Skin of body (tissue), 2 donors: ENCODE measurements around the gene CPSF4. TPM values are rescaled to one million over a fixed set of nuclear protein-coding genes. Genes with fewer than 3 reads are reported as not detected.
"Not testable (repeated sequence)": the region's sequence is repeated elsewhere in the genome, so short reads cannot be mapped to it uniquely, and the experiment has no call there.

ENCODE experiments used
- DNase-seq: peaks from one replicate; lab custom pipeline; 2025; lab: John Stamatoyannopoulos, UW
- total RNA-seq: library from RNA; depleted of rRNA; stranded (reverse); fragments of >200 nt; gene quantifications from one replicate; pipeline ENCODE4 v1.2.3, GENCODE V29; 2014

The CPSF4 gene
- total RNA-seq, 1 donor from 2014 or later, result 18.1 TPM

DNA sequence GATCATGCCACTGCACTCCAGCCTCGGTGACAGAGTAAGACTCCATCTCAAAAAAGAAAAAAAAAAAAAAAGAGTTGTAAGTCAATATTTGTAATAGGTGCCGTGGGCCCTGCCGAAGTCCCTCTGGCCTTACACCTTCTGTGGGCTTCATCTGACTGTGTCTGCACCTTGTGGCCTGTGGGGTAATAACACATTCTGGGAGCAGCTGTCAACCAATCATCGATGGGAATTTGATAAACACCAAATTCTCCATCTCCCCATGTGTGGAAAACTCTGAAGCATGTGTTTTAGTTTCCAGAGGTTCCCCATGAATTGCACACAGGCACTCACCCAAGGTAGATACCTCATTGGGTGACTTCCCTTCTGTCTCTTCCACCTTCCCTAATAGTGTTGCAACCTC lies 50.5 kb downstream of the CPSF4 start:
- no peak for DNase-seq

DNA sequence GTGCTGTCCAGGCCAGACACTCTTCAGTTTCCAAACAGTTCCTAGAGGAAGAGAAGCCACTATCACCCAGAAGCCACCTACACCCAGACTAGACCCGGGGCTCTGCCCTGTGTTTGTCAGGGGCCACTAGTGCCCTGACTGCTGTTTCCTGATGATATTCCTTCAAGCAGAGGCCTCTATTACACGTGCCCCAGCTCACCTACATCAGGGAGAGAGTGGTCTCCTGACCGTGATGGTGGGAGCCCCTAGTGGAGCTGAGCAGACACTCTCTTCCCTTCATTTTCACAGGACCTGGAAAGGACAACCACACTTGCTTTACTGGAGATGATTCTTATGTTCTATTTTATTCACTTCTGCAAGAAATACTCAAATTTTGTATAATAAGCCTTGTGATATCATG lies 52.1 kb downstream of the CPSF4 start:
- DNase-seq, result no peak

DNA sequence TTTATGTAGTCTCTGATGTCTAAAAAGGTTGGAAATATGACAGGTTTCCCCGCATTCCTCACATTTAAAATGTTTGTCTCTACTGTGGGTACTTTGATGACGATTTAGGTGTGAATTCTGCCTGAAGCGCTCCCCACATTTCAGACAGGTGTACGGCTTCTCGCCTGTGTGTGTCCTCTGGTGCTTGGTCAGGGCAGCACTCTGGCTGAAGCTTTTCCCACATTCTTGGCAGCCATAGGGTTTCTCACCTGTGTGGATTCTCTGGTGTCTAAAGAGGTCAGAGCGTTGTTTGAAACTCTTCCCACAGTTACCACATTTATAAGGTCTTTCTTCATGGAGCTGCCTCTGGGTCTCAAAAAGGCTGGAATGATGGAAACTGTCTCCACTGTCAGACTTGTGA lies 55.1 kb downstream of the CPSF4 start:
- DNase-seq, result no peak

DNA sequence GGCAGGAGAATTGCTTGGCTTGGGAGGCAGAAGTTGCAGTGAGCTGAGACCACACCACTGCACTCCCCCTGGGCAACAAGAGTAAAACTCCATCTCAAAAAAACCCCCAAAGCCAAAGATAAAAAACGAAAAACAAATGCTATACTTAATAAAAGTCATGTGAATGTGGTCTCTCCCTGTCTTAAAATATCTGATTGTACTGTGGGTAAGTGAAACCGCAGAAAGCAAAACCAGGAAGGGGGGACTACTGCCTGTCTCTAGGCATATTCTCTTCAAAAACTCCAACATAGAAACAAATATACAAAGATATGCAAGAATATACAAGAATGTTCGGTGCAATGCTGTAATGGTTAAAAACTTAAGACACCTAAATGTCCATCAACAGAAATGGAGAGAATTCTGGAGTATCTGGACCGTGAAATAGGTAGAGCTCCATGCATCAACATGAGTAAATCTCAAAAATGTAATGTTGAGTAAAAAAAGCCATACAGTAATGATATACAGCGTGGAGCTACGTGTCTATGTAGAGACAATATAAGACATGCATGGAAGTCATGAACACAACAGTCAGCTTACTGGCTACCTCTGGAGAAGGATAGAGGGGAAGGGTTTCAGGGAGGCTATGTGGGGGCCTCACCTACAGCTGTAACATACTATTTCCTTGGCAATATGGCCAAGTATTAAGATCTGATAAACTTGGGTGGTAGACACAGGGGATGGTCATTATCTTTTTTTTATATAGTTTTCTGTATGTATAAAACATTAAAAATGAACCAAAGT lies 59.2 kb downstream of the CPSF4 start:
- no peak for DNase-seq

DNA sequence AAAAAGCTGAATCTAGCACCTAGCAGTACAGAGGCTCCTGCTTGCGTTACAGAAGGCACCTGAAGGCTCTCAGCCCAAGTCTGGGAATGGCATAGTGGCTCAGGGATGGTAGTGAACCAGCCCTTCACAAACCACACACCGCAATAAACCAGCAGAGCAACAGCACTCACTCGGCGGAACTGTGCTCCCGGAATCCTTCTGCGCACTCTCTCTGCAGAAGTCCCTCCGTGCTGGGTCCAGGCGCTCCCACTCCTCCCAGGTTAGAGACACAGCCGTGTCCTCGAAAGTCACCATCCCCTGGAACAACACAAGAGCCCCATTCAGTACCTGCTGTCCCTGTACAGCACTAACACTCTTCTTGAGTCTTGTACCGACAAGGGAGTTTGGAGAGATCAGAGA lies 59.8 kb downstream of the CPSF4 start:
- no peak for DNase-seq

DNA sequence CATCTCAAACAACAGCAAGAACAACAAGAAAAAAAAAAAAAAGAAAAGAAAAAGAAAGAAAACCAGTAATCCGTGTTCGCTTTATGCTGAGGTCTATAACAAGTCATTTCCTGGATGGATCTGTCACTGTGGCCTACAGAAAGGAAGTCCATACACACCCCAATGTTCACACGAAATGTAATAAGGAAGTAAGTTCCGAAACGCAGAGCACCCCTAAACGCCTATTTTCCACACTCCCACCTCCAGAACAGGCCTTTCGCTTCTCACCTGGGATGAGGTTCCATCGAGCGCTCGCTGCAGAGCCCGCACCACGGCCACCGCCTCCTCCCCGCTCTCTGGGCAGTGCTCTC lies 60.6 kb downstream of the CPSF4 start:
- no peak for DNase-seq

DNA sequence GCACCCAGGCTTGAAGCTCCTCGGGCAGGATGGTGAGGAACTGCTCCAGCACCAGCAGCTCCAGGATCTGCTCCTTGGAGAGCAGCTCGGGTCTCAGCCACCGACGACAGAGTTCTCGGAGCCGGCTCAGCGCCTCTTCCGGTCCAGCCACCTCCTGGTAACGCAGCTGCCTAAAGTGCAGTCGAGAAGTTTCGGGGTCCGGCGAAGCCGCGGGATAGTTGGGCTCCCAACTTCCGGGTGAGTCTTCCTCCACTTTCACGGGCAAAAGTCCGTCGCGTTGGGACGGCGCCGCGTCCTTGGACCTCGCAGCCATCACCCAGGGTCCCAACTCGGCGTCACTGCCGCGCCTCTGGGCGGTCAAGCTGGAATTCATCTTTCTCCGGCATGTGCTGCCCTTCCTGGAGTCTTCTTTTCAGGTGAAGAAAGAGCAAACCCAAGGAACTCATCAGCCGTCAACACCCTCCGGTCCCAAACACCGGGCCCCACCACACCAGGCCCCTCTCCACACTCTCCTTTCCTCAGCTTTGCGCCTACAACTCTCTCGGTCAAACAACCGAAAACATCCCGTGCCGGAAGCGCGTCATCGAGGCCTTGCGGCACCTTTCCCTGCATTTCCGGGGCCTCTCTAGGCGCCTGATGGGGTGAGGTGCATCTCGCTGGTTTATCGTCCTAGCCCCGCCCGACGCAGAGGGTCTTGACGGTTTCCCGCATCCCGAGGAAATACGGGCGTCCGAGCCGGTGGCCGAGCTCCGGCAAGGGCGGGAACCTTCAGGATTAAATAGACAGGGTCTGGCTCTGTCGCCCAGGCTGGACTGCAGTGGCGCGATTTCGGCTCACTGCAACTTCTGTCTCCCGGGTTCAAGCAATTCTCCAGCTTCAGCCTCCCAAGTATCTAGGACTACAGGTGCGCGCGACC lies 61.2 kb downstream of the CPSF4 start, which contains the start of gene ZNF394:
TSS of gene ZNF394 (minus strand) at position 561 of the 916 bp plus-strand sequence. CDS start at position 373, 188 bp downstream.
- DNase-seq, result peak; percentile 83

DNA sequence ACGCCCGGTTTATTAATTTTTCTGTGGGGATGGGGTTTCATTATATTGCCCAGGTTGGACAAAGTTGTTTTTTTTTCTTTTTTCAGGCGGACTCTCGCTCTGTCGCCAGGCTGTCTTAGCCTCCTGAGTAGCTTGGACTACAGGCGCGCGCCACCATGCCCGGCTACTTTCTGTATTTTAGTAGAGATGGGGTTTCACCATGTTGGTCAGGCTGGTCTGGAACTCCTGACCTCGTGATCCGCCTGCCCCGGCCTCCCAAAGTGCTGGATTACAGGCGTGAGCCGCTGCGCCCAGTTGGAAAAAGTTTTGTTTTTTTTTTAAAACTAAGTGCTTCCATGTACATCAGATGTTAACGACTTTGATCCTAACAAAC lies 61.9 kb downstream of the CPSF4 start:
- no peak for DNase-seq

DNA sequence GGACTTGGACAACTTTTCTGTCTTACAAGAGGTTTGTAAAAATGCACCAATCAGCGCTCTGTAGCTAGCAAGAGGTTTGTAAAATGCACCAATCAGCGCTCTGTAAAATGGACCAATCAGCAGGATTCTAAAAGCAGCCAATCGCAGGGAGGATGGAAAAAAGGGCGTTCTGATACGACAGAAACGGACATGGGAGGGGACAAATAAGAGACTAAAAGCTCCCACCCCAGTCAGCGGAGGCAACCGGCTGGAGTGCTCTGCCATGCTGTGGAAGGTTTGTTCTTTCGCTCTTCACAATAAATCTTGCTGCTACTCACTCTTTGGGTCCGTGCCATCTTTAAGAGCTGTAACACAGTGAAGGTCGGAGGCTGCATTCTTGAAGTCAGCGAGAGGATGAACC lies 62.5 kb downstream of the CPSF4 start:
- not testable (repeated sequence) for DNase-seq

DNA sequence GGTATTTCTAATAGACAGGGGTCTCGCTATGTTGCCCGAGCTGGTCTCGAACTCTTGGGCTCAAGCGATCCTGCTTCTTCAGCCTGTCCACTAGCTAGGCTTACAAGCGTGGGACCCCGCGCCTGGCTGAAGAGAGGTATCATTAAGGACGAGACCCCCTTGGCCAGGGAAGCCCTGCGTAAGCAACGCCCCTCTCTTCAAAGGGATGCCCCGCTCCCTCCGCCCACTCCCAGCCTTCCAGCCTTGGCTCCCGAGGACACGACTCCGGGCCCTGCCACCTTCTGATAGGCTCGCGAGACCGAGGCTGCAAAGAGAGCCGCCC lies 65.5 kb downstream of the CPSF4 start:
- DNase-seq, result no peak

DNA sequence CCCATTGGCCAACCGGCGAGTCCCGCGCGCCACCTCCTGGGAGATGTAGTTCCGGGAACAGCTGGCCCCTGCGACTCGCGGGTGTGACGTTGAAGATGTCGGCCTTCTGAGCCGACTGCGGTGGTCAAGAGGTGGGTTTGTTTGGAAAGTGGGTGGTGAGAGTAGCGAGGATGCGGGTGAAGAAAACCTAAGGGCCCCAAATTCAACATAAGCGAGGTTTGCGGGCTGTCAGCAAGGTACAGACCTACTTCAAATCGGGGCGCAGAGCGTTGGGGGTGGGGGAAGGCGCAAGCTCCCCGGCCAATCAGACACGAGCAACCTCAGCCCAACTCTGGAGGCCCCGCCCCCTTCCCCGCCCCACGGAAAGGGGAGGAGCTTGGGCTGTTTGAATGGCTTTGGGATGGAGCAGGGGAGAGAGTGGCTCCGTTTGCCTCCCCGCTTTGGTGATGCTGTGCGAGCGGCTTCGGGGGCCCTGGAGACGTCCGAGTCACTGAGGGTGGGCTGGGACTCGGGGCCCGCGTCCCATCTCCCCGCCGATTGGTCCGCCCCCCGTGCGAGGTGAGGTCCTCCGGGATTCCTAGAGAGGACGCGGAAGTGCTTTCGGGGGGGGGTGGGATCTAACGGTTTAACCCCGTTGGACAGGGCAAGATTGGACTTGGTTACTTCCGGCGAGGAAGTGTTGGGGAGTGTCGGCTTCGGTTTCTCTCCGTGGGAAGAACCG lies 66.0 kb downstream of the CPSF4 start, which contains the start of gene ZKSCAN5:
TSS of gene ZKSCAN5 (plus strand) at position 60 of the 721 bp plus-strand sequence. CDS start 1,383 bp downstream, outside the sequence.
- peak; percentile 95 for DNase-seq

DNA sequence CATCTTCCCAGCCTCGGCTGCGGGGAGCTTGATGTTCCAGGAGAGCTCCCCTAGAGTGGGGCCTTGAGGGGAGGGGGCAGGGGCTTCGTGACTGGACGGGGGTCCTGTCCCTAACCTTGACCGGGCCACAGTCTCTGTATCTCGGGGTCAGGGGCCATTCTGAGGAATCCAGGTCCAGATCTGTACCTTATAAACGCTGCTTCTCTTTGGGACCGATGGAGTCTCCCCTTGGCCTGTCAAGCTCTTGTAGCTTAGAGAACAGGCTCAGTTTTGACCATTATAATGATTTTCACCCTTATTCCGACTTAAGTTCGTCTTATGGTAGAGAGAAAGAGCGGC lies 66.5 kb downstream of the CPSF4 start:
- DNase-seq, result no peak

Other genes starting within 250 kb of the CPSF4 start
- gene KPNA7, start 230.8 kb upstream of the CPSF4 start, total RNA-seq, result not detected
- gene MYH16, start 166.1 kb upstream of the CPSF4 start, total RNA-seq, result not detected
- 56.2 TPM for gene ARPC1A, start 113.0 kb upstream of the CPSF4 start, total RNA-seq
- 42.1 TPM for gene ARPC1B, start 64.2 kb upstream of the CPSF4 start, total RNA-seq
- 14.3 TPM for gene PDAP1, start 30.3 kb upstream of the CPSF4 start, total RNA-seq
- gene BUD31, start 30.0 kb upstream of the CPSF4 start, total RNA-seq, result 55.2 TPM
- 3.8 TPM for gene PTCD1, start 145 bp upstream of the CPSF4 start, total RNA-seq
- 191 TPM for gene ATP5MF, start 27.2 kb downstream of the CPSF4 start, total RNA-seq
- 13.3 TPM for gene ZNF789, start 33.9 kb downstream of the CPSF4 start, total RNA-seq
- gene ZNF394, start 61.3 kb downstream of the CPSF4 start, total RNA-seq, result 31.8 TPM
- gene ZKSCAN5, start 65.7 kb downstream of the CPSF4 start, total RNA-seq, result 6.2 TPM
- 6.8 TPM for gene FAM200A, start 113.2 kb downstream of the CPSF4 start, total RNA-seq
- gene ZNF655, start 119.7 kb downstream of the CPSF4 start, total RNA-seq, result 77.3 TPM
- gene TMEM225B, start 159.3 kb downstream of the CPSF4 start, total RNA-seq, result 0.89 TPM
- gene ZSCAN25, start 178.0 kb downstream of the CPSF4 start, total RNA-seq, result 11.8 TPM
- 24.9 TPM for gene CYP3A5, start 241.1 kb downstream of the CPSF4 start, total RNA-seq